Pons (tissue), 1 donor: ENCODE measurements around the gene CAMSAP2.

Experiments used
- DNase-seq: peaks from one replicate; pipeline ENCODE4 v3.0.0-alpha.2; 2016; ENCODE audit warnings: low spot score

Gene CAMSAP2

DNA sequence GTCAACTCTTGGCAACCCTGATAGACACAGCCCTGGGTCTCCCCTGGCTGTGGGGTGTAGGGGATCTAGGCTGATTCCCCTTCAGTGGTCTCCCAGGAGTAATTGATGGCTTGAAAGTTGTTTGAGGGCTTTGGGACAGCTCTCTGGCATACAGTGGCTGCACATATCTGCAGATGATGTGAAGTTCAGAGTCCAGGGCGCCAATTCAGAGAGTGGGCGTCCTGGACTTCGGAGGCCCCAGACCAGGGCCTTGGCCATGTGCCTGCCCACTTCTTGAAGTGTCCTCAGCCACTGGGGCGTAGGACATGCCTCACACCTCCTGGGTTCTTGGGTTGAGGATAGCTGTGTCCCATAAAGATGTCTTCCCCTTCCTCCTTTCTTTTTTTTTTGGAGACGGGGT is 158.6 kb downstream of the CAMSAP2 start:
- DNase-seq, result no peak

- DNase-seq, result no peak
These were observed 160.3 kb downstream of the CAMSAP2 start for GRCh38 chr1:200899015-200899386.

DNA sequence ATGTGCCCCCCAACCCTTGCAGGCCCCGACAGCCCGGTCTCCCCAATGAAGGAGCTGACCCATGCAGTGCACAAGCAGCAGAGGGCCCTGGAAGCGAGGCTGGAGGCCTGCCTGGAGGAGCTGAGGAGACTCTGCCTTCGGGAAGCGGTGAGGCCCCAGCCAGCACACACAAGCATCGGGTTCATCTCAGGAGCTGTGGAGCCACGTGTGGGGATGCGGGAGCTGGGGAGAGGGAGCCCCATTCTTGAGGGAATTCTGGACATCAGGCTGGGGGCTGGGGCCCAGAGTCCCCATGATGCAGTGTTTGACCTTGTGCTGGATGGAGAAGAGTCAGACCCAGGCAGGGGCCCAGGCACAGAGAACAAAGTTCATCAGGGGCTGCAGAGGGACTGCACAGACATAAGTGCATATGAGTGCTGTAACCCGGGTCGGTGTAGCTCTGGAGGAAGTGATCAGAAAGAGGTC is 160.8 kb downstream of the CAMSAP2 start:
- DNase-seq, result no peak

DNA sequence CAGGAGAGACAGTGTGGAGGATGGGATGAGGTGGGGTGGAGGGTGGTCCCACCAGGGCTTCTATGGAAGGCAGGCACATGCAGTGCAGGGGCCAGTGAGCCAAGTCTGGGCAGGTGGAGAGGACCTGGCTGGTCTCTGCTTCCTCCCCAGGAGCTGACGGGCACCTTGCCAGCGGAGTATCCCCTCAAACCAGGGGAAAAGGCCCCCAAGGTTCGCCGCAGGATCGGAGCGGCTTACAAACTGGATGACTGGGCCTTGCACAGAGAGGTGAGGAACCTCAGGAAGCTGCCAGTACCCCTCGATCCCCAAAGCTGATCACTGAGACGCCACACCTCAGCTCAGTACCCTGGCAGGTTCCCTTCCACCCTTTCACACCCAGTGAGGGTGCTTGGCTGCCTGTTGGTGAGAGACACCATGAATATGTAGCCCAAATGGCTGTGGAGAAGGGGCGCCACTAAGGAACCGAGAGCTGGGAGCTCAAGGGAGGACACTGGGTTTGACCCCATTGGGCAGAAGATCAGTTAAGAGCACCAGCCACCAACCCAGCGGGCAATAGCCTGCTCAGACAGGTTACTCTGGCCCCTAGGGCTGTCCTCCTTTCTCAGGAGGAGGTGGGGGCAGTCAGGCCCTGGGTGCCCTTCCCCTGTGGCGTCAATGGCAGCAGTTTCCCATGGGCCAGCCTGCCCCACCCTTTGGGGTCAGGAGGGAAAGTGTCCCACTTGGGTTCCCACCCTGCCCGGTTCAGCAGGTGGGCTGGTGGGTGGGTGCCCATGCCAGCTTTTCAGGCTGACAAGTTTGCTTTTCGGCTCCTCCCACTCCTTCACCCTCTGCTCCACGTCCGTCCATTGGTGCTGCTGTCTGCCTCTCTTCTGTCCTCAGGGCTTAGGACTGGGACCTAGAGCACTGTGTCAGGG is 161.5 kb downstream of the CAMSAP2 start:
- DNase-seq, result no peak

- DNase-seq, result no peak
These were observed 162.2 kb downstream of the CAMSAP2 start for GRCh38 chr1:200900877-200901276.

DNA sequence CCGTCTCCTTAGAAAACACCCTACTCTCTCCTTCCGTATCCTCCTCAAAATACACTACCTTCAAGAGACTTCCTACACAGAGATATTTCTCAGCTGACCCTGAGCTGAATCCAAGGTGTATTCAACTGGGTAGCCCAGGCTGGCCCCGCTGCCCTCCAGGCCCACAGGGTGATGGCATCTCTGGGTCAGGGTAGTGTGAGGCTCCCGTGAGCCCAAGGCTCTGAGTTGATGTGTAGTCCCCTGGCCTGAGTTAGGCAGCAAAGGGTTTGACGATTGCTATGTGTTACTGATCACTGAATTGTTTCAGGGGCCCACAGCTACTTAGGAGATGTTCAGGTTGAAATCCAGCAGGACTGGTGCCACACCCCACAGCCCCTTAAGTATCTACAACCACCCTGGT is 162.7 kb downstream of the CAMSAP2 start:
- no peak for DNase-seq

DNA sequence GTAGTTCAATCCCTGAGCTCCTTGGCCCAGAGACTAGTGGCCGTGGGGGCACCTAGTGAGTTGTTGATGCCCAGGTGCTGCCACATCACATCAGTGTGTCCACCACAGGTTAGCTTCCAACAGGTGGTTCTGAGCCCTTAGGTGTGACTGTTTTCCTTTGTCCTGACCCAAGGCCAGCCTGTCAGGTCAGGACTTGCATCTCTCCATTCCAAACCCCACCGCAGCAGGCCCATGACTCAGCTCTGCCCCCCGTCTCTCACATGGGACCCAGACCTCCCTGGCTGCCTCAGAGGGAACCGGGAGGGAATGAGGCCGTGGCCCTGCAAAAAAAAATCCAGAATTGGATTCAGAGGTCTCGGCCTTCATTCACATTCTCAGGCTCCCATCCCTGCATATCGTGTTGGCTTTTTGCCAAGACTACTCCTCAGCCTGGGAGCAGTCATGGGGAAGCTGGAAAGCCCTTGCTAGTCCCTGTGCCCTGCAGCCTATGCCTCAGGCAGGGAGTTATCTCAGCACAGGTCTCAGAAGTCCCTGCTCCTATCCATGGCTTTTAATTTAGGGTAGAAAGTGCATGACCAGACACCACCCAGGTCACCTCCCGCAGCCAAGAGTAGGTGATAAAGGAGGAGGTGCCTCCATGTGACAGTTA is 163.2 kb downstream of the CAMSAP2 start:
- DNase-seq, result no peak

- no peak for DNase-seq
These were observed 165.1 kb downstream of the CAMSAP2 start for GRCh38 chr1:200903793-200904192.

GRCh38 chr1:200904772-200905171 is 166.1 kb downstream of the CAMSAP2 start:
- no peak for DNase-seq

DNA sequence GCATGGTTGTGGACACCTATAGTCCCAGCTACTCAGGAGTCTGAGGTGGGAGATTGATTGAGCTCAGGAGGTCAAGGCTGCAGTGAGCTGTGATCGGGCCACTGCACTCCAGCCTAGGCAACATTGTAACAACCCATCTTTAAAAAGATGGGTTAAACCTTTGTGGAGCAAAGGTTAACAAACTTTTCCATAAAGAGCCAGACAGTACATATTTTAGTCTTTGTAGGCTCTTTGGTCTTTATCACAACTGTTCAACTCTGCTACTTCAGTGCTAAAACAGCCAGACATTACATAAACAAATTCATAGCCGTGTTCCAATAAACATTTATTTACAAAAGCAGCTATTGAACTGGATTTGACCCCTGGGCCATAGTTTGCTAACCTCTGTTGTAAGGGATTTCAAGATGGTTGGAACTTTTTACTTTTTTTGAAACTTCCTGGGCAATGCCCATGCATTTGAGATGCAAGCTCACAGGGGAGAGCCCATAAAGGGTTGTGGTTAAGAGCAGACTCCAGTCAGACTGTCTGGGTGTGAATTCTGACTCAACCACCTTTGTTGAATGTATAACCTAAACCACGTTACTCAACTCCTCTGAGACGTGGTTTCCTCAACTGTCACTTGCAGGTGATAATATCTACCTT is 166.8 kb downstream of the CAMSAP2 start:
- no peak for DNase-seq

- no peak for DNase-seq
These were observed 167.8 kb downstream of the CAMSAP2 start for GRCh38 chr1:200906491-200906890.

DNA sequence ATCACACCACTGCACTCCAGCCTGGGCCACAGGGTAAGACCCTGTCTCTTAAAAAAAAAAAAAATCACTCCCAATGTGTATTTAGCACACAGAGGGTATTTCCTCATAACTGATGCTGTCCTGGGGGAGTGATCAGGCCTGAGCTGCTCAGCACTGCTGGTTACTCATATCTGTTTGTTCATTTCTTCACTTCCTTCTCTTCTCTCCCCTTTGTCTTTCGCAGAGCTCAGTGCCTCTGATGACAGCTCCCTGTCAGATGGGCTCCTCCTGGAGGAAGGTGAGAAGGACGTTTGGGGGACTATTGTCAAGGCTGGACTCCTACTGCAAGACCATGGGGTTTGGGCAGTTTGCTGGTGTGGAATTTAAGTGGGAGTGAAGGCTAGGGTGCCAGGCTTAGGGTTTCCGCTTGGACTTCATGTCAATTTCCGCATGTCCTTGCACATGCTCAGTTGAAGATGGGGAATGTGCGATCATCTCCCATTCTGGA is 169.0 kb downstream of the CAMSAP2 start:
- DNase-seq, result no peak

- no peak for DNase-seq
These were observed 169.6 kb downstream of the CAMSAP2 start for GRCh38 chr1:200908191-200908868.

DNA sequence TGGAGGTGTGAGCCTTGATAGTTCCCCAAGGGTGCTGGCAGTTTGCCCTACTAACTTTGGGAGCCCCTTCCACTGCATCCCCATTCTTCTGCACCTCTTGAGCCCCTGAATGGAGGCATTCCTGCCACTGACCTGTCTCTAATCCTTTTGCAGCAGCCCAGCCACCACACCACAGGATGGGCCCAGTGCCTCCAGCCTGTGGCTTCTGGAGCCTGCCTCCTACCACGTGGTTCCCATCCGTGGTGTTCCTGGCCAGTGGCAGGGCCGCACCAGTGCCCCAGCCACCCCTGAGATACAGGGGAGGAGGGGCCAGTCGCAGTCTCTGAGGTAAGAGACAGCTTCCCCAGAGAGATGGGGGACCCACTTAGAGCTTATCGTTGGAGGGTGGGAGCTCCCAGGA is 170.4 kb downstream of the CAMSAP2 start:
- DNase-seq, result no peak

DNA sequence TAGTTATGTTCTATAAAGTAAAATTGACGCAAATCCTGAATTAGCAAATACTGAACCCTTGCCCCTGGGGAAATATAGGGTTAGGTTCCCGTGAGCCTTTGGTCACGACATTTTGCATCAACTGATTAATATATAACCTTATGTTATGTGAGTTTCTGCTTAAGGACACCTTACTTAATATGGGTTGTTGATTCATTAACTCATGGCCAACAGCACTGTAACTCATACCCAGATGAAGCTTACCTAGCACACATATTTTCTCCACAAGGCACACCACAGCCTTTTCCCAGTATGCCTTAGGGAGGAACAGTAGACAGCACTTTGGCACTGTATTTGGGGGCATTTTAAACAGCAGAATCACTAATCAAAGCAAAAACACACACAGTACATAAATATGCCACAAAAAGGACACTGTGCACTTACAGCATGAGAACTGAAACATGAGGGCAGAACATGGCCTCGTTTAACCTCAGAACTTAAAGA is 171.1 kb downstream of the CAMSAP2 start:
- DNase-seq, result no peak
